Measurements from ENCODE around the gene MAPK8.

DNA sequence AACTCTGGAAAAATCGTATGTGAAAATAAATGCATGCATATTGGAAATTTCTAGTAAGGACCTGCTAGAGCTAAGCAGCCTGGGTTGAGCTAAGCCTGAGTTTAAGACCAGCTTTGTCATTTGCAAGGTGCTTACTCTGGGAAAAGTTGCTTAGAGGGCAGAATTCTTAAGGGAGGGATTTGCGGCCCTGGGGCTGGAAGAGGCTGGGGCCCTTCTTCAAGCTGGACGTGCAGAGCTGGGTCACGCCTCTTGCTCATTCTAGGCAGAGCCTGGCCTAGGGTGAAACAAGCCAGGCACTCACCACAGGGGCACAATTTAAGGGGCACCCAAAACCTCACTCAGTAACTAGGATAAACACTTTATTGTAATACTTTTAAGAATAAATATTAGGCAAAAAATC, 161.2 kb downstream of the MAPK8 start:
- no peak for TF ChIP-seq CTCF (IDR thresholded peaks at IDR 0.05)
- no peak for TF ChIP-seq POLR2A (IDR thresholded peaks at IDR 0.05)
